ENCODE measurements around the gene PHAF1. TPM values are rescaled to one million over a fixed set of nuclear protein-coding genes. Genes with fewer than 3 reads are reported as not detected.

Gene PHAF1
- total RNA-seq, 1 donor from 2014 or later, result 29.1 TPM

GRCh38 chr16:67195676-67196075 is 85.9 kb downstream of the PHAF1 start:
- Histone ChIP-seq H3K27ac (no peak overlapping the region), H3K4me2 (no peak overlapping the region), H3K9me3 (ENCODE audit: low read depth) (no peaks in the 10 kb centered on the region), H3K79me2 (ENCODE audit: low read depth) (peaks cover 24% of the 10 kb centered on the region), H3F3A (ENCODE audit: low read depth) (peaks cover 24% of the 10 kb centered on the region), H2AFZ (replicated peaks) (no peak overlapping the region), H4K20me1 (ENCODE audit: low read depth) (peaks cover 53% of the 10 kb centered on the region), H3K4me3 (no peak overlapping the region), H3K36me3 (no peaks in the 10 kb centered on the region), H3K9ac (no peak overlapping the region), H3K27me3 (no peaks in the 10 kb centered on the region), H3K4me1 (peaks cover 14% of the 10 kb centered on the region)
- Mint-ChIP-seq H3K9me3 (no peaks in the 10 kb centered on the region), H3K36me3 (peaks cover 18% of the 10 kb centered on the region), H3K27ac (no peak overlapping the region), H3K4me3 (no peak overlapping the region), H3K27me3 (ENCODE audit: insufficient read depth, low read depth) (peaks cover 5% of the 10 kb centered on the region), H3K4me1 (peaks cover 22% of the 10 kb centered on the region)
- no peak for DNase-seq (ENCODE audit: low spot score)
- TF ChIP-seq EZH2 (IDR thresholded peaks at IDR 0.05) (no peak), EZH2phosphoT487 (IDR thresholded peaks at IDR 0.05) (no peak)
- TF ChIP-seq, protein P1, sequence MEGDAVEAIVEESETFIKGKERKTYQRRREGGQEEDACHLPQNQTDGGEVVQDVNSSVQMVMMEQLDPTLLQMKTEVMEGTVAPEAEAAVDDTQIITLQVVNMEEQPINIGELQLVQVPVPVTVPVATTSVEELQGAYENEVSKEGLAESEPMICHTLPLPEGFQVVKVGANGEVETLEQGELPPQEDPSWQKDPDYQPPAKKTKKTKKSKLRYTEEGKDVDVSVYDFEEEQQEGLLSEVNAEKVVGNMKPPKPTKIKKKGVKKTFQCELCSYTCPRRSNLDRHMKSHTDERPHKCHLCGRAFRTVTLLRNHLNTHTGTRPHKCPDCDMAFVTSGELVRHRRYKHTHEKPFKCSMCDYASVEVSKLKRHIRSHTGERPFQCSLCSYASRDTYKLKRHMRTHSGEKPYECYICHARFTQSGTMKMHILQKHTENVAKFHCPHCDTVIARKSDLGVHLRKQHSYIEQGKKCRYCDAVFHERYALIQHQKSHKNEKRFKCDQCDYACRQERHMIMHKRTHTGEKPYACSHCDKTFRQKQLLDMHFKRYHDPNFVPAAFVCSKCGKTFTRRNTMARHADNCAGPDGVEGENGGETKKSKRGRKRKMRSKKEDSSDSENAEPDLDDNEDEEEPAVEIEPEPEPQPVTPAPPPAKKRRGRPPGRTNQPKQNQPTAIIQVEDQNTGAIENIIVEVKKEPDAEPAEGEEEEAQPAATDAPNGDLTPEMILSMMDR (IDR thresholded peaks at IDR 0.05), result no peak

GRCh38 chr16:67196881-67197280 is 87.1 kb downstream of the PHAF1 start:
- Mint-ChIP-seq H3K4me3 (peak overlapping the region; percentile 4), H3K9me3 (no peaks in the 10 kb centered on the region), H3K4me1 (peaks cover 16% of the 10 kb centered on the region), H3K36me3 (peaks cover 18% of the 10 kb centered on the region), H3K27ac (peak overlapping the region; percentile 26), H3K27me3 (ENCODE audit: insufficient read depth, low read depth) (peaks cover 5% of the 10 kb centered on the region)
- TF ChIP-seq EZH2 (IDR thresholded peaks at IDR 0.05) (no peak), EZH2phosphoT487 (IDR thresholded peaks at IDR 0.05) (no peak)
- TF ChIP-seq, protein P1 (IDR thresholded peaks at IDR 0.05), result no peak
- Histone ChIP-seq H3K4me3 (no peak overlapping the region), H3K27ac (no peak overlapping the region), H3F3A (ENCODE audit: low read depth) (peaks cover 24% of the 10 kb centered on the region), H3K27me3 (no peaks in the 10 kb centered on the region), H3K79me2 (ENCODE audit: low read depth) (peaks cover 24% of the 10 kb centered on the region), H4K20me1 (ENCODE audit: low read depth) (peaks cover 55% of the 10 kb centered on the region), H3K9ac (no peak overlapping the region), H3K4me2 (no peak overlapping the region), H3K36me3 (no peaks in the 10 kb centered on the region), H2AFZ (replicated peaks) (no peak overlapping the region), H3K9me3 (ENCODE audit: low read depth) (no peaks in the 10 kb centered on the region), H3K4me1 (peaks cover 14% of the 10 kb centered on the region)
- DNase-seq (ENCODE audit: low spot score), result no peak

GRCh38 chr16:67197704-67198103 is 88.0 kb downstream of the PHAF1 start:
- Histone ChIP-seq H3K4me1 (peaks cover 14% of the 10 kb centered on the region), H3K27me3 (no peaks in the 10 kb centered on the region), H3K4me2 (no peak overlapping the region), H2AFZ (replicated peaks) (no peak overlapping the region), H3K36me3 (no peaks in the 10 kb centered on the region), H3F3A (ENCODE audit: low read depth) (peaks cover 24% of the 10 kb centered on the region), H3K9ac (no peak overlapping the region), H3K9me3 (ENCODE audit: low read depth) (no peaks in the 10 kb centered on the region), H3K79me2 (ENCODE audit: low read depth) (peaks cover 16% of the 10 kb centered on the region), H3K4me3 (no peak overlapping the region), H4K20me1 (ENCODE audit: low read depth) (peaks cover 49% of the 10 kb centered on the region), H3K27ac (no peak overlapping the region)
- H3K4me1 Mint-ChIP-seq, result peaks cover 13% of the 10 kb centered on the region
- no peak for DNase-seq (ENCODE audit: low spot score)
- peaks cover 8% of the 10 kb centered on the region for H3K27me3 Mint-ChIP-seq (ENCODE audit: insufficient read depth, low read depth)
- H3K27ac Mint-ChIP-seq, result no peak overlapping the region
- H3K4me3 Mint-ChIP-seq, result no peak overlapping the region
- peaks cover 18% of the 10 kb centered on the region for H3K36me3 Mint-ChIP-seq
- H3K9me3 Mint-ChIP-seq, result no peaks in the 10 kb centered on the region
- TF ChIP-seq EZH2phosphoT487 (IDR thresholded peaks at IDR 0.05) (no peak), EZH2 (IDR thresholded peaks at IDR 0.05) (no peak)
- TF ChIP-seq, protein P1 (IDR thresholded peaks at IDR 0.05), result no peak

Other genes starting within 250 kb of the PHAF1 start
- 6.6 and 12.6 TPM in 2 replicates for gene PDP2, start 229.4 kb upstream of the PHAF1 start, total RNA-seq (ENCODE audit: low replicate concordance)
- not detected in 2 replicates for gene CDH16, start 191.1 kb upstream of the PHAF1 start, total RNA-seq (ENCODE audit: low replicate concordance)
- gene RRAD, start 184.4 kb upstream of the PHAF1 start, total RNA-seq (ENCODE audit: low replicate concordance), result 0.12 and 0.24 TPM in 2 replicates
- 55.5 and 76.0 TPM in 2 replicates for gene CIAO2B, start 175.5 kb upstream of the PHAF1 start, total RNA-seq (ENCODE audit: low replicate concordance)
- gene CES2, start 174.4 kb upstream of the PHAF1 start, total RNA-seq (ENCODE audit: low replicate concordance), result 11.1 and 20.9 TPM in 2 replicates
- gene CES3, start 148.7 kb upstream of the PHAF1 start, total RNA-seq (ENCODE audit: low replicate concordance), result 5.7 and 13.4 TPM in 2 replicates
- gene CES4A, start 121.4 kb upstream of the PHAF1 start, total RNA-seq (ENCODE audit: low replicate concordance), result 0.22 and 1.8 TPM in 2 replicates
- gene CBFB, start 80.8 kb upstream of the PHAF1 start, total RNA-seq (ENCODE audit: low replicate concordance), result 64.7 and 95.5 TPM in 2 replicates
- gene B3GNT9, start 41.1 kb downstream of the PHAF1 start, total RNA-seq (ENCODE audit: low replicate concordance), result 2.6 and 5.9 TPM in 2 replicates
- 0.25 and 0.30 TPM in 2 replicates for gene TRADD, start 50.0 kb downstream of the PHAF1 start, total RNA-seq (ENCODE audit: low replicate concordance)
- not detected in 2 replicates for gene FBXL8, start 50.0 kb downstream of the PHAF1 start, total RNA-seq (ENCODE audit: low replicate concordance)
- gene HSF4, start 54.8 kb downstream of the PHAF1 start, total RNA-seq (ENCODE audit: low replicate concordance), result 1.0 TPM in 1 of 2 replicates, not detected in the other
- gene NOL3, start 60.6 kb downstream of the PHAF1 start, total RNA-seq (ENCODE audit: low replicate concordance), result 0.37 and 5.5 TPM in 2 replicates
- gene MATCAP1, start 74.0 kb downstream of the PHAF1 start, total RNA-seq (ENCODE audit: low replicate concordance), result 15.7 and 50.9 TPM in 2 replicates
- gene EXOC3L1, start 80.2 kb downstream of the PHAF1 start, total RNA-seq (ENCODE audit: low replicate concordance), result not detected in 2 replicates
- gene E2F4, start 82.2 kb downstream of the PHAF1 start, total RNA-seq (ENCODE audit: low replicate concordance), result 35.3 and 101 TPM in 2 replicates
- 1.9 TPM in 1 of 2 replicates, not detected in the other for gene ELMO3, start 89.2 kb downstream of the PHAF1 start, total RNA-seq (ENCODE audit: low replicate concordance)
- 27.3 and 39.4 TPM in 2 replicates for gene TMEM208, start 117.2 kb downstream of the PHAF1 start, total RNA-seq (ENCODE audit: low replicate concordance)
- gene FHOD1, start 137.5 kb downstream of the PHAF1 start, total RNA-seq (ENCODE audit: low replicate concordance), result 5.5 and 14.2 TPM in 2 replicates
- gene SLC9A5, start 139.0 kb downstream of the PHAF1 start, total RNA-seq (ENCODE audit: low replicate concordance), result 2.5 and 4.2 TPM in 2 replicates
- gene PLEKHG4, start 169.6 kb downstream of the PHAF1 start, total RNA-seq (ENCODE audit: low replicate concordance), result 4.0 and 6.2 TPM in 2 replicates
- 1.1 TPM in 2 replicates for gene KCTD19, start 216.8 kb downstream of the PHAF1 start, total RNA-seq (ENCODE audit: low replicate concordance)
- 0.34 TPM in 1 of 2 replicates, not detected in the other for gene LRRC36, start 216.9 kb downstream of the PHAF1 start, total RNA-seq (ENCODE audit: low replicate concordance)